GM06990 (cell line): ENCODE results near the gene H6PD.

Experiments
- DNase-seq: peaks from one replicate; pipeline ENCODE4 v3.0.0-alpha.2; 2011; ENCODE audit not compliant: insufficient read length; ENCODE audit errors: extremely low read depth
- H3K27me3 ChIP-seq: replicated peaks from 2 replicates; pipeline ENCODE4 v1.6.0; 2011; ENCODE audit warnings: low read length; ENCODE audit not compliant: control insufficient read depth, insufficient read depth
- H3K36me3 ChIP-seq: 2 replicates; pipeline ENCODE4 v1.5.1; 2011; ENCODE audit warnings: low read length; ENCODE audit not compliant: control insufficient read depth, insufficient read depth
- H3K4me3 ChIP-seq: replicated peaks from 2 replicates; pipeline ENCODE4 v1.5.1; 2011; ENCODE audit warnings: low read depth, mild to moderate bottlenecking, control low read depth, low read length
- TF ChIP-seq, protein P1 (sequence below): IDR thresholded peaks from 2 replicates; pipeline ENCODE4 v1.5.1; 2011; ENCODE audit warnings: low read length, control low read depth, mild to moderate bottlenecking, inconsistent platforms; ENCODE audit not compliant: insufficient read depth, poor library complexity, severe bottlenecking

Gene H6PD

GRCh38 chr1:9238134-9238533 is 3.6 kb downstream of the H6PD start:
- H3K4me3 ChIP-seq = no peak overlapping the region
- no peaks in the 10 kb centered on the region; the same call in 1 of the 2 replicates for H3K36me3 ChIP-seq
- TF ChIP-seq, protein P1, sequence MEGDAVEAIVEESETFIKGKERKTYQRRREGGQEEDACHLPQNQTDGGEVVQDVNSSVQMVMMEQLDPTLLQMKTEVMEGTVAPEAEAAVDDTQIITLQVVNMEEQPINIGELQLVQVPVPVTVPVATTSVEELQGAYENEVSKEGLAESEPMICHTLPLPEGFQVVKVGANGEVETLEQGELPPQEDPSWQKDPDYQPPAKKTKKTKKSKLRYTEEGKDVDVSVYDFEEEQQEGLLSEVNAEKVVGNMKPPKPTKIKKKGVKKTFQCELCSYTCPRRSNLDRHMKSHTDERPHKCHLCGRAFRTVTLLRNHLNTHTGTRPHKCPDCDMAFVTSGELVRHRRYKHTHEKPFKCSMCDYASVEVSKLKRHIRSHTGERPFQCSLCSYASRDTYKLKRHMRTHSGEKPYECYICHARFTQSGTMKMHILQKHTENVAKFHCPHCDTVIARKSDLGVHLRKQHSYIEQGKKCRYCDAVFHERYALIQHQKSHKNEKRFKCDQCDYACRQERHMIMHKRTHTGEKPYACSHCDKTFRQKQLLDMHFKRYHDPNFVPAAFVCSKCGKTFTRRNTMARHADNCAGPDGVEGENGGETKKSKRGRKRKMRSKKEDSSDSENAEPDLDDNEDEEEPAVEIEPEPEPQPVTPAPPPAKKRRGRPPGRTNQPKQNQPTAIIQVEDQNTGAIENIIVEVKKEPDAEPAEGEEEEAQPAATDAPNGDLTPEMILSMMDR = no peak
- no peak for DNase-seq
- H3K27me3 ChIP-seq = no peaks in the 10 kb centered on the region

DNA sequence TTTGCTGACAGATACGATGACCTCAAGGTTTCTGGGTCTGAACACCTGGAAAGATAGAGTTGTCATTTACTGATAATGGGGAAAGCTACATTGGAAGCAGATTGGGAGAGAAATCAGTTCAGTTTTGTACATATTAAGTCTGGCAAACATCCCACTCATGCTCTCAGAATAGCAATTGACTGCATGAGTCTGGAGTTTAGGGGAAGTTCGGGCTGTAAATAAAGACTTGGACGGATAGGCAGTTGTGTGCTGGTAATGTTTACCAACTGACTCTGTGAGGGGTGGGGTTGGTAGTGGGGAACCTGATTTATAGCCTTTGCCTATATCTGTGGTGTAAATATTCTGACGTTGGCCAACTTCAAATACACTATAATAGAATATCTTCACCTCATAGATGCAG is 4.0 kb downstream of the H6PD start:
- Histone ChIP-seq H3K4me3 (no peak overlapping the region), H3K36me3 (no peaks in the 10 kb centered on the region; the same call in none of the 2 replicates), H3K27me3 (no peaks in the 10 kb centered on the region)
- DNase-seq = no peak
- TF ChIP-seq, protein P1 = no peak

- Histone ChIP-seq H3K36me3 (no peaks in the 10 kb centered on the region; the same call in none of the 2 replicates), H3K4me3 (no peak overlapping the region; the same call in 1 of the 2 replicates), H3K27me3 (no peaks in the 10 kb centered on the region)
- TF ChIP-seq, protein P1 = no peak
- DNase-seq = no peak
Observed at GRCh38 chr1:9239622-9240401, 5.2 kb downstream of the H6PD start.

DNA sequence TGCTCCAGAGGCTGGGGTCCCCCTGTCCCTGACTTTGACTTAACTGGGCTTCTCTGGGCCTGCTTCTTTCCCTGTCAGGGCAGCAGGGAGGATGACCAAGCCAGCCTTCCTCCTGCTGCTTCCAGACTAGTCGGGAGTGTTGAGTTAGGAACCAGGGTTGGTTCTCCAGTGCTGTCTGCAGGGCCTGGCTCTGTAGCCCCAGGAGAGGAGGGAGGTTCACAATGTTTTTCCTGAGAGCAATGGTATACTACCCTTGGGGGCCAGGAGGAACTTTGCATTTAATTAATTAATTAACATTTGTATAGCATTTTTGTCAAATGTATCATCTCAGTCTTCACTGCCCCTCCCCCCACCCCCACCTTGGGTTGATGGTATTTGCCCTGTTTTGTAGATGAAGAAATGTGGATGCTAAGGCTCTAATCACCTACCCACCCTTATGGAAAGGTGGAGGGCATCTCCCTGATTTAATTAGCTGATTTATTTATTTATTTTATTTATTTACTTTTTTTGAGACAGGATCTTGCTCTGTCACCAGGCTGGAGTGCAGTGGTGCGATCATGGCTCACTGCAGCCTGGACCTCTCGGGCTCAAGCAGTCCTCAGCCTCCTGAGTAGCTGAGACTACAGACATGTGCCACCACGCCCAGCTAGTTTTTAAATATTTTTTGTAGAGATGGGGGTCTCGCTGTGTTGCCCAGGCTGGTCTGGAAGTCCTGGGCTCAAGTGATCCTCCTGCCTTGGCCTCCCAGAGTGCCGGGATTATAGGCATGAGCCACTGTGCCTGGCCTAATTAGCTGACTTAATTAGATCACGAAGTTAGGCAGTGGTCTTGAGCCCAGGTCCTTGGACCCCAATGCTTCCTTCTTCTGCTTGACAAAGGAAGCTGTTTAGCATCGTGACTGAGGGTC is 6.6 kb downstream of the H6PD start:
- Histone ChIP-seq H3K36me3 (peaks cover 3% of the 10 kb centered on the region), H3K4me3 (no peak overlapping the region), H3K27me3 (no peaks in the 10 kb centered on the region)
- TF ChIP-seq, protein P1 = no peak
- no peak for DNase-seq

GRCh38 chr1:9241891-9242290 is 7.3 kb downstream of the H6PD start:
- H3K36me3 ChIP-seq = peaks cover 4% of the 10 kb centered on the region
- H3K27me3 ChIP-seq = no peaks in the 10 kb centered on the region
- TF ChIP-seq, protein P1 = no peak
- H3K4me3 ChIP-seq = no peak overlapping the region
- no peak for DNase-seq
